Activated CD8-positive, alpha-beta memory T cell treated with anti-CD3 and anti-CD28 coated beads, Interleukin-2, amount 50 U/mL, for 4 hours (primary cell): ENCODE measurements around the gene LPP.

Experiments used
- DNase-seq: peaks from one replicate; pipeline ENCODE4 v3.0.0-alpha.2; 2020

Gene LPP

DNA sequence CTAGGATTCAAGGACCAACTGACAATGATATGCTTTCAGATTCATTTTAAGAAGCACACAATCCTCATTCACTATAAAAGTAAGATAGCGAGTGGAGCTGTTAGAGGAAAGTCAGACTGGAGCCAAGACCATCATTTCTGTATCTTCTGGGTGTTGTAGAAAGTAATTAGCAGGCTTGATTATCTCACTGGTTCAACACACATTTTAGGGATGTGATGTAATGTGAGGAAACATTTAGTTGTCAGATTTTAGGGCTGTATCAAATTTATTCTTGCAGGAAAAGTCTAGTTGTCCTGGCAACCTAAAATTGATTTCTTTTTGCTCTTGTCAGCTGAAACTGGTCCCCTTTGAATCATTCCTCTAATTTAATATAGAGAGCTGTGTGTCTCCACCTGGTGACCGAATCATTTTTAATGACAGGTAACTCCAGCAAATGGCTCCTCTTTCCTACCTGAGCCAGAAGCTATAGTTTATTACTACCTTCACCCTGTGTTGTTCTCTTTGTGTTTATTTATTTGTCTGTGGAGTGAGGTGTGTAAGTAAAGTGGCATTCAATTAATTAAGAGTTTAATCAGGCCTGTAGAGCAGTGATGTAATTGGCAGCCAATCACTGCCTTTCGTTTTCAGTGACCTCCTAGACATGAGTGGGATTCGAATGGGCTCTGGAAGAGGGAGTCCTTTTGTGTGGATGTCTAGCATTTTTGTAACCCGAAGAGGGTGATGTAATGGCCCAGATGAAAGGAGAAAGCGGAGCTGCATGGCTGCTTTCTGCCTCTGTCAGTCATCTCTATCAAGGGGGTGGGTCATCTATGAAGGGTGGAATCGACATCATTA, 125.8 kb downstream of the LPP start:
- no peak for DNase-seq

DNA sequence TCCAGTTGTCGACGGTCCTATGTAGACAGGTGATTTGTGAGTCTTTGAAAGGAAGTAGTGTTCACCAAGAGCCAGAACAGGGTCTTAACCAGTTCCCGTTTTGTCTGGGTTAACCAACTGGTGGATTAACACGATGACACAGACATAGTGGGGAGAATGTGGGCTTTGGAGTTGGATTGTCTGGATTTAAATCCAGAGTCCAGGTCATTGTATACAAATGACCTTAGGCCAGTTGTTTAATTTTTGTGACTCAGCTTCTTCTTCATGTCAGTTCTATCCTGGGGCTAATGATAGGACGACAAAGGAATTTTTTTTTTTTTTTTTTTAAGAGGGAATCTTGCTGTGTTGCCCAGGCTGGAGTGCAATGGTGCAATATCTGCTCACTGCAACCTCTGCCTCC, 126.7 kb downstream of the LPP start:
- DNase-seq: no peak

GRCh38 chr3:188282871-188283270, 128.9 kb downstream of the LPP start:
- DNase-seq: no peak

DNA sequence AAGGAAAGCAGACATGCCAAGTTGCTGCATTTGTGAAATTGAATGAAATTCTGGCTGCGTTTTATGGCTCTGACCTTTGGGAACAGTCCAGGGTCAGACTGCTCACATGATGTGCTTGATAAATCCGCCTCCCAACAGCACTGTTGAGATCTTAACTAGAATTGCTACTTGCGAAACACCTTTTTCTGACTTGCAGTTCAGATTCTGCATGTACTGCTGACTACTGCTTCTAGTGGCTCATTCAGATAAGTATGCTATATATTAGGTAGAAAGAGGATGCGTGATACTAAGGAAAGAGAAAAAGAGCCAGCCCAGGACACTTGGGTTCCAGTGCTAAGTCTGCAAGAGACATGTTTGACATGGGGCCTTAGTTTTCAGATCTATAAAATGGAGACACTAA, 129.4 kb downstream of the LPP start:
- no peak for DNase-seq

GRCh38 chr3:188284455-188285212, 130.7 kb downstream of the LPP start:
- no peak for DNase-seq

DNA sequence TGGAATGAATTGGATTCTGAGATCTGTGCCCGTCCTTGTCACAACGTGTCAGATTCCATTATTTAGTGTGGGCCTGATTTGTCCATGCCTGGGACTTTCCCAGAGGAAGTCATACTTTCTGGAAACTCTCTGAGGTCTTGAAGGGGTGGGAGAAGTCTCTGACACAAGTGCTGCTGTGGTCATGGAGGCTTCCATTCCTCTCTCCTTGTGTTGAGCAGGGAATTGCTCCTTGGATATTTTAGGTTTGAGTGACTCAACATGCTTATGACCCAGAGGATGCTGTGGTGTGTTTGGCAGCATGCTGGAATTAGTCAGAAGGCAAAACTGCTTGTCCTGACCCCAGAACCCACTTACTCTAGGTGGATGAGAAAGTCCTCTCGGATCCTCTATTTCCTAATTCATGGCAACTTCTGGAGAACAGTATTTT, 132.1 kb downstream of the LPP start:
- no peak for DNase-seq

DNA sequence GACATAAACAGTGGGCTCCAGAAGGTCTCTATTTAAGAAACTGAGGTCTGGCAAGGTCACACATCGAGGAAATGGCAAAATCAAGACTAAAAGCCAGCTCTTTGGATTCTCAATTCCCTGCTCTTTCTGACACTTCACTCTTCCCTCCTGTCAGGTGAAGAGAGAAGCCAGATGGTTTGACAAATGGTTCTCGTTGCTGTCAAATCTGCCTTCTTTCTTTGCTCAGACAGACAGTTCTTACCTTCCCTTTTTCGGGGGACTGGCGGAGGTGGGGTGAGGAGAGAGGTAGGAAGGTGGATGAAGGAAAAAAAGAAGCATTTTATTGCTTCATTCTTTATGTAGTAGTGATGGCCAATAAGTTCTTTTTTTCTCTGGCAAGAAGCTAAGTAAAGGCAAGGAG, 133.4 kb downstream of the LPP start:
- DNase-seq: no peak

- no peak for DNase-seq
These were observed 134.0 kb downstream of the LPP start for GRCh38 chr3:188287762-188288505.

DNA sequence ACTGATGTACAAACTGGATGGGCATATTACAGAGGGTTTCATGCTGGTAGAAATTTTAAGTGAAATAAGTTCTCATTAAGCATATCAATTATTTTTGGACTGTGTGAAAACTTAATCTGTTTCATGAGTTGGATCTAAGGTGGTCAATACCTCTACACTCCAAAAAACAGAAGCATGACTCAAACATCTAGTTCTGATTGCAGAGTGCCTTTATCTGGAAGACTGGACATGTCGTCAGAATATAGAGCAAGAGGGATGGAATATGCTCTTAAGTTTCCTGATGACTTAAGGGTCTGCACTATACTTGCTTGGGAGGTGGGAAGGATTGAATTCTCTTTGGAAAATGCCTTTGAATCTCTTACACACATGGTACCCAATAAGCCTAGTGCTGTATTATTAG, 138.3 kb downstream of the LPP start:
- no peak for DNase-seq

DNA sequence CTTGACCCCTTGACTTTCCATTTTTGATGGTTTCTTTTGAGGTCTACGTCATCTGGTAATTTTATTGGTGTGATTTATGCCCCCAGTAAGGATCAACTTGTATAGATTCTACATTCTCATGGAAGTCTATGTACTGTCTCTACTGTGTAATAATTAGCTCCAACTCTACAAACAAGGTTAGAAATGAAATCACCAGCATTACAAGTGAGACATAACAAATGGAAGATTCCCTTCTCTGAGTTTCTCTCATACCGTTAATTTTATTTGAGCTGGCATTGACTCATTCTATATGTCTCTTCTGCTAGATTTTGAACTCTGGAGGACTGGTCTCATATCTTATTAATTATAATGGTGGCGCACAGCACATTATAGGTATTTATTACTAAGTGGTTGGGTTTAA, 138.9 kb downstream of the LPP start:
- no peak for DNase-seq

DNA sequence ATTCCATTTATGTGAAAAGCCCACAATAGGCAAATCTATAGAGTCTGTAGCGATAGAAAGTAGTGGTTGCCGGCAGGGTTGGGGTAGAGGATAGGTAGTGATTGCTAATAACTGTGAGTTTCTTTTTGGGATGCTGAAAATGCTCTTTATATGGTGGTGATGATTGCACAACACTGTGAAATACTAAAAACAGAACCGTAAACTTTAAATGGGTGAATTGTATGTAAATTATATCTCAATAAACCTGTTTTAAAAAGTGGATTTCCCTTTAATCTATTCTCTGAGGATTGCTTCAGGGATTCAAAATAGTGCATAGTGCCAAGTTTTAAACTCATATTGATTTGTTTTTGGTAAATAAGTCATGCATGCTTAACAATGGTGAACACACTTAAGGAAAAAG, 140.2 kb downstream of the LPP start:
- DNase-seq: no peak

GRCh38 chr3:188294823-188295487, 141.0 kb downstream of the LPP start:
- DNase-seq: no peak

DNA sequence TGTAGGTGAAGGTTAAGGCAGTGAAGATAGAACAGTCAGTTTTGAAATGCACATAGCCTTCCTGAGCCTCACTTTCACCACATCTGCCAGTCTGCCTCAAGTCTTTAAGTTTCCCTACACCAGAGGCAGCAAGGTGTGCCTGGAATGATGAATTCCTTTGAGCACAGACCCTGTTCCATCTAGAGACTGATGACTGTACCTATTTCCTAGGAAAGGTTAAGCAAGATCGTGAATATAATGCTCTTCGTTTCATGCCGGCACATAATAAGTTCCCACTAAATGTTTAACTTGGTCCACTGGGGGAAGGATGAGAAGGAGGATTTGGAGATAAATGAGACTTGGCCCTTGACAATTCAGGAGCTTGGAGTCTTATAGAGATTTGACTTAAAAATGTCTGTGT, 141.9 kb downstream of the LPP start:
- DNase-seq: no peak

GRCh38 chr3:188296761-188297612, 143.0 kb downstream of the LPP start:
- no peak for DNase-seq

- no peak for DNase-seq
These were observed 144.6 kb downstream of the LPP start for GRCh38 chr3:188298585-188298984.

DNA sequence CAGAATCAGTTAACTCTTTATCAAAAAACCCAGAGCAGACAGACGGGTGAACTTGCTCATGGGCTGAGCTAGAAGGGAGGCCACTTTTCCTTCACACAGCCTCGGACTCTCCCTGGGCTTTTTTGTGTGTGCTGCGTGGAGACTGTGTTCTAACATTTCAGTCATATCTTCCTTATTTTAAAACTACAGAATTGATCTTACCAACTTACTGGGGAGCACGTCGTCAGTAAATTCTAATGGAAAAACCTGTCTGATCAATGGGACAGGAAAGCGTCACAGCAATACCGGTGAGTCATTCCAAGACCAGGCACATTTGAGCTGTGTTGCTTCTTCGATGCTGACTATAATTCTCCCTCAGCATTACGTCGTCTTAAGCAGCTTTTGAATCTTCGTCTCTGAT, 145.1 kb downstream of the LPP start:
- DNase-seq: no peak

- no peak for DNase-seq
These were observed 145.8 kb downstream of the LPP start for GRCh38 chr3:188299708-188300107.

- no peak for DNase-seq
These were observed 147.2 kb downstream of the LPP start for GRCh38 chr3:188301147-188301546.

- no peak for DNase-seq
These were observed 149.4 kb downstream of the LPP start for GRCh38 chr3:188303286-188303799.

GRCh38 chr3:188303823-188304222, 149.9 kb downstream of the LPP start:
- DNase-seq: no peak

GRCh38 chr3:188304501-188304900, 150.5 kb downstream of the LPP start:
- no peak for DNase-seq

DNA sequence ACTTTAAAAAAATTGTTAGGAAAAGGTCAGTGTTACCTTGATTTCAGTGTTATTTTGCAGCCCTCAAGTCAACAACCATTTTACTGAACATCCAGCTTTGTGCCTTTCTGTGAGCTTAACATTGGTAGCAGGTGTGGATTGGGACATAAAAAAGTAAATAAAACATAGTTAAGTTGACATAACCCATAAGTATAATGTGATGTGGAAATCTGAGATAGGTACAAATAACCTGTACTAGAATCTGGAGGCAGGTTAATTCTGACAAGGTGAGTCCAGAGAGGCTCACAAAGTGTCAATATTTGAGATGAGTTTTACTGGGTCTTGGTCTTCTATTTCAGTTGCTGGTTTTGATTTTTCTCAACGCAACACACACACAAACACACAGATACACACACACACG, 151.3 kb downstream of the LPP start:
- no peak for DNase-seq
